Heart right ventricle (tissue), 16 donors: ENCODE measurements around the gene EMC9. TPM values are rescaled to one million over a fixed set of nuclear protein-coding genes. Genes with fewer than 3 reads are reported as not detected.
A peak's percentile ranks its signal among the peaks of the same experiment; 100 is the strongest.

Source experiments
- ATAC-seq, 8 donors: fragments of 200-7000 bp; cut with Tn5 transposase; one replicate each; pipeline ENCODE4 v1.9.1; 2020; ENCODE audit warnings: mild to moderate bottlenecking in 8 of 8, moderate library complexity in 8 of 8, moderate number of reproducible peaks in 1 of 8
- DNase-seq, 2 donors: peaks; one replicate each; pipeline ENCODE4 v3.0.0-alpha.2; 2020
- H3K27ac ChIP-seq, 10 donors: fragments of 200-600 bp; sonication (generic) in 2 of 10; one replicate each; pipeline versions ENCODE4 v1.5.0 to v1.8.0; 2020 to 2022; ENCODE audit warnings: mild to moderate bottlenecking in 3 of 10
- H3K27me3 ChIP-seq, 7 donors: fragments of 200-600 bp; one replicate each; pipeline ENCODE4 v1.8.0; 2021 to 2022; ENCODE audit warnings: mild to moderate bottlenecking in 2 of 7
- H3K36me3 ChIP-seq, 9 donors: fragments of 200-600 bp; sonication (generic) in 1 of 9; one replicate each; pipeline versions ENCODE4 v1.5.0 to v1.8.0; 2020 to 2022; ENCODE audit warnings: mild to moderate bottlenecking in 2 of 9
- H3K4me1 ChIP-seq, 9 donors: fragments of 200-600 bp; sonication (generic) in 1 of 9; one replicate each; pipeline versions ENCODE4 v1.5.0 to v1.8.0; 2020 to 2022; ENCODE audit warnings: mild to moderate bottlenecking in 4 of 9
- H3K4me3 ChIP-seq, 10 donors: fragments of 200-600 bp; sonication (generic) in 2 of 10; one replicate each; pipeline versions ENCODE4 v1.5.0 to v1.8.0; 2020 to 2022; ENCODE audit warnings: mild to moderate bottlenecking in 7 of 10, moderate library complexity in 2 of 10
- H3K9me3 ChIP-seq, 11 donors: fragments of 200-600 bp in 10 of 11; sonication (generic) in 2 of 11; one replicate each; pipeline versions ENCODE4 v1.5.0 to v1.8.0; 2013 to 2022; ENCODE audit warnings: mild to moderate bottlenecking in 2 of 11, control low read depth in 1 of 11, moderate library complexity in 1 of 11
- WGBS, 2 donors: extraction: QIAGEN DNeasy Blood & Tissue Kit; methylation state at CpG; one replicate each; pipeline ENCODE4 v1.1.7; 2013; ENCODE audit warnings: inconsistent platforms in 1 of 2; 5-methylcytosine and 5-hydroxymethylcytosine counted together
- intact Hi-C, 10 donors: fragments of 100-400 bp; cut with DNase I; formaldehyde crosslinking; loops; one replicate each; pipeline versions ENCODE4 v1.11.1 to v1.14.2; 2022
- long read RNA-seq, 3 donors: library from polyadenylated mRNA; unstranded; transcript quantifications; one replicate each; pipeline ENCODE4 v2.0.0, GENCODE V29; 2020 to 2021
- polyA plus RNA-seq, 2 donors: library from polyadenylated mRNA; stranded (reverse); fragments of 200-250 nt; gene quantifications; one replicate each; pipeline ENCODE4 v1.2.3, GENCODE V29; 2013
- total RNA-seq, 10 donors: library from RNA; stranded (reverse); fragmentation: NEBNext Ultra II Directional in 3 of 10; extraction: Animal tissue kit (Norgen Biotek cat#: 25700) in 3 of 10; gene quantifications; one replicate each; pipeline versions ENCODE4 v1.2.1 to v1.2.4, GENCODE V29; 2021 to 2023
- TF ChIP-seq, protein P1 (sequence below), 9 donors: fragments of 200-600 bp; sonication (generic) in 2 of 9; IDR thresholded peaks; one replicate each; pipeline versions ENCODE4 v1.5.0 to v1.8.0; 2021 to 2022; ENCODE audit warnings: antibody characterized with exemption in 9 of 9, mild to moderate bottlenecking in 5 of 9, moderate library complexity in 1 of 9
- donor health status: Arrhythmogenic right ventricular cardiomyopathy.
- donor health status: ischemic (EF 13 %, LVEDD 7.1; RV severe dilation, severe dysfunction).
- donor health status: healthy with polysubstance abuse.
- donor health status: DM: no; HTN: yes; CAD: no.
- donor health status: DM: no; HTN: no; CAD: no.
- donor health status: ischemic (EF 25% LVEDD 6.9; RV normal size, moderate dysfunction).
- donor health status: ischemic (EF 25% LVEDD 5.7; RV mildly dilated, moderate dysfunction).
- donor health status: healthy.
- donor health status: DM: yes; HTN: yes; CAD: no.
- donor health status: Ischemic cardiomyopathy.
- donor health status: ischemic (EF 35%, LVEDD 5.7; RV mildly dilated, moderate dysfunction).
- donor health status: nonischemic (EF 11% LVEDD 7.7; RV severe dilation, severe dysfunction).
- donor health status: DM: yes; HTN: yes; CAD: no.
- donor health status: PGD.
- donor health status: ischemic (EF 29% LVEDD 5.4; RV normal size, mild dysfunction).
- donor health status: nonischemic (EF 23%, LVEDD 6.1; RV moderate dilation, normal function).

Gene EMC9
- total RNA-seq (10 to 100 TPM; 10.2 to 18.8 (median 13.3) TPM), polyA plus RNA-seq (10 to 100 TPM; 27.2 to 44.3 TPM)
- long read RNA-seq, donor 1, partial matches to known transcripts = 1 of 6 reads
- long read RNA-seq, donor 1, other reads (novel, unspliced or antisense) = 0 of 6 reads
- long read RNA-seq, donor 2, partial matches to known transcripts = 1 of 14 reads
- long read RNA-seq, donor 2, other reads (novel, unspliced or antisense) = 5 of 14 reads
- long read RNA-seq, donor 3, partial matches to known transcripts = 2 of 7 reads
- long read RNA-seq, donor 3, other reads (novel, unspliced or antisense) = 2 of 7 reads

GRCh38 chr14:24141097-24141880, at the start of gene EMC9:
TSS of gene EMC9 (minus strand) at chr14:24141591. CDS start at chr14:24141304, 287 bp downstream.
- peak; percentile 100 for DNase-seq
- Histone ChIP-seq H3K4me1 (peaks cover 22 to 81% (median 53%) of the 10 kb centered on the region in 9 donors), H3K36me3 (peaks cover 0 to 60% (median 20%) of the 10 kb centered on the region in 9 donors), H3K27ac (peak within 1 kb of the TSS; percentile 73 to 94 (median 90)), H3K9me3 (no peaks in the 10 kb centered on the region), H3K27me3 (no peaks in the 10 kb centered on the region), H3K4me3 (peak within 1 kb of the TSS; percentile 66 to 88 (median 74))
- WGBS, 2 donors = 0% methylated on average over 63 to 65 of the region's 65 CpGs
- ATAC-seq = peak; percentile 92 to 97 (median 95)
- intact Hi-C loops = loop anchor here in 2 of 10 donors (2.0 to 10.0 kb wide), 2 partner anchors 26 to 836 kb away; partner anchors contain the start of genes BCL2L2 (in 1 of the 2), DCAF11 (in 1 of the 2), NRL (in 1 of the 2) and PPP1R3E (in 1 of the 2)
- TF ChIP-seq, protein P1, sequence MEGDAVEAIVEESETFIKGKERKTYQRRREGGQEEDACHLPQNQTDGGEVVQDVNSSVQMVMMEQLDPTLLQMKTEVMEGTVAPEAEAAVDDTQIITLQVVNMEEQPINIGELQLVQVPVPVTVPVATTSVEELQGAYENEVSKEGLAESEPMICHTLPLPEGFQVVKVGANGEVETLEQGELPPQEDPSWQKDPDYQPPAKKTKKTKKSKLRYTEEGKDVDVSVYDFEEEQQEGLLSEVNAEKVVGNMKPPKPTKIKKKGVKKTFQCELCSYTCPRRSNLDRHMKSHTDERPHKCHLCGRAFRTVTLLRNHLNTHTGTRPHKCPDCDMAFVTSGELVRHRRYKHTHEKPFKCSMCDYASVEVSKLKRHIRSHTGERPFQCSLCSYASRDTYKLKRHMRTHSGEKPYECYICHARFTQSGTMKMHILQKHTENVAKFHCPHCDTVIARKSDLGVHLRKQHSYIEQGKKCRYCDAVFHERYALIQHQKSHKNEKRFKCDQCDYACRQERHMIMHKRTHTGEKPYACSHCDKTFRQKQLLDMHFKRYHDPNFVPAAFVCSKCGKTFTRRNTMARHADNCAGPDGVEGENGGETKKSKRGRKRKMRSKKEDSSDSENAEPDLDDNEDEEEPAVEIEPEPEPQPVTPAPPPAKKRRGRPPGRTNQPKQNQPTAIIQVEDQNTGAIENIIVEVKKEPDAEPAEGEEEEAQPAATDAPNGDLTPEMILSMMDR (IDR thresholded peaks at IDR 0.05) = peak; percentile 38 to 78 (median 63)

- no peaks in the 10 kb centered on the region for H3K27me3 ChIP-seq
- no peak for DNase-seq
- TF ChIP-seq, protein P1 (IDR thresholded peaks at IDR 0.05) = no peak
- peaks cover 0 to 61% (median 15%) of the 10 kb centered on the region in 9 donors for H3K36me3 ChIP-seq
- 89 to 92% methylated on average over 10 of the region's 10 CpGs for WGBS, 2 donors
- no peak overlapping the region for H3K27ac ChIP-seq
- ATAC-seq = no peak
- no peak overlapping the region for H3K4me3 ChIP-seq
- intact Hi-C loops = no loop called here
- H3K9me3 ChIP-seq = no peaks in the 10 kb centered on the region
- H3K4me1 ChIP-seq = peaks cover 4 to 37% (median 31%) of the 10 kb centered on the region in 9 donors
Measured at GRCh38 chr14:24190416-24190815, 49.0 kb upstream of the EMC9 start.

- no peak overlapping the region for H3K4me3 ChIP-seq
- intact Hi-C loops = loop anchor here in 1 of 10 donors (2.0 kb wide), 1 partner anchor 43 kb away; the partner anchor contains the start of genes GMPR2 and NEDD8
- ATAC-seq = no peak
- 92 to 94% methylated on average over 9 of the region's 9 CpGs for WGBS, 2 donors
- peaks cover 4 to 31% (median 24%) of the 10 kb centered on the region in 9 donors for H3K4me1 ChIP-seq
- H3K9me3 ChIP-seq = no peaks in the 10 kb centered on the region
- TF ChIP-seq, protein P1 (IDR thresholded peaks at IDR 0.05) = no peak
- H3K36me3 ChIP-seq = peaks cover 0 to 70% (median 19%) of the 10 kb centered on the region in 9 donors
- H3K27ac ChIP-seq = peak overlapping the region in 5 of 10 donors; percentile 57 to 83 (median 74)
- no peaks in the 10 kb centered on the region for H3K27me3 ChIP-seq
- no peak for DNase-seq
Measured at GRCh38 chr14:24189460-24189859, 48.1 kb upstream of the EMC9 start.

DNA sequence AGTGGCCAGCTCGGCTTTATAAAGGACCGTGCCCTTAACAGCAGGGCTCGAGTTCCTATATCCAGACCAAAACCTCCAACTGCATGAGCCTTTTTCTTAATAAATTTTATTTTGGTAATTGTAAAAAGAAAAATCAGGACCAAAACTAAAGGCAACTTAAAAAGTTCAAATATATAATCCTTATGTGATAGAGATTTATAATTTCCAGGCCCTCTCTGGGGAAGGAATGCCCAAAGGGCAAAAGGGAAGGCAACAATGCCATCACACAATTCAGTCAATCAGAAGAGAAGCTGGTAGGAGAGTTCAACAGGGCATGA, 47.6 kb upstream of the EMC9 start:
- ATAC-seq (no peak), DNase-seq (no peak)
- TF ChIP-seq, protein P1 (IDR thresholded peaks at IDR 0.05) = no peak
- intact Hi-C loops = loop anchor here in 1 of 10 donors (2.0 kb wide), 1 partner anchor 44 kb away; the partner anchor contains the start of genes GMPR2 and NEDD8
- Histone ChIP-seq H3K27me3 (no peaks in the 10 kb centered on the region), H3K27ac (peak overlapping the region in 9 of 10 donors; percentile 11 to 83 (median 67)), H3K4me3 (peak overlapping the region in 8 of 10 donors; percentile 65 to 94 (median 68)), H3K9me3 (no peaks in the 10 kb centered on the region), H3K4me1 (peaks cover 4 to 27% (median 20%) of the 10 kb centered on the region in 9 donors), H3K36me3 (peaks cover 0 to 73% (median 24%) of the 10 kb centered on the region in 9 donors)
- WGBS, 2 donors = 4 to 6% methylated on average over 3 of the region's 3 CpGs
